Measurements from ENCODE around the gene AGBL3. TPM values are rescaled to one million over a fixed set of nuclear protein-coding genes. Genes with fewer than 3 reads are reported as not detected.

AGBL3 gene
- total and polyA plus RNA-seq, 9 of the 15 experiments (the other 6 are each of a cell fraction or from before 2014, with no cell fraction given), result 0.54 to 2.9 (median 1.7) TPM

- TF ChIP-seq PBX2 (CRISPR knock-in tag; IDR thresholded peaks at IDR 0.05; ENCODE audit: low read depth) (no peak), PBX2 (tag; conservative IDR thresholded peaks at IDR 0.05; ENCODE audit: low read depth) (no peak), NCOA6 (IDR thresholded peaks at IDR 0.05) (no peak), ZNF668 (CRISPR knock-in tag; IDR thresholded peaks at IDR 0.05) (no peak), FOXA1 (IDR thresholded peaks at IDR 0.05; ENCODE audit: borderline replicate concordance) (no peak), MYNN (IDR thresholded peaks at IDR 0.05) (no peak), MYNN (CRISPR knock-in tag; IDR thresholded peaks at IDR 0.05) (no peak), ZSCAN29 (IDR thresholded peaks at IDR 0.05) (no peak), FOS (IDR thresholded peaks at IDR 0.05; ENCODE audit: extremely low read depth, insufficient read length) (no peak), ZBTB2 (IDR thresholded peaks at IDR 0.05) (no peak), HDAC3 (IDR thresholded peaks at IDR 0.05; ENCODE audit: borderline replicate concordance, partially characterized antibody) (no peak)
Measured at GRCh38 chr7:134997214-134997885, 11.0 kb downstream of the AGBL3 start (continued).
